ENCODE results near the gene RPS6KA5.

- TF ChIP-seq POLR2AphosphoS5 (IDR thresholded peaks at IDR 0.05) (no peak), CTCF (IDR thresholded peaks at IDR 0.05) (no peak)
These were observed 189.4 kb downstream of the RPS6KA5 start for GRCh38 chr14:90870950-90871604.
